ENCODE results near the gene MMP15. TPM values are rescaled to one million over a fixed set of nuclear protein-coding genes. Genes with fewer than 3 reads are reported as not detected.

The MMP15 gene
- total RNA-seq, 1 experiment from 2014 or later: 2.6 TPM

- DNase-seq (ENCODE audit: low read depth): no peak
Measured at GRCh38 chr16:58035356-58036170, 10.0 kb downstream of the MMP15 start.

- no peak for DNase-seq (ENCODE audit: low read depth)
Measured at GRCh38 chr16:58036943-58037342, 11.4 kb downstream of the MMP15 start.

- no peak for DNase-seq (ENCODE audit: low read depth)
Measured at GRCh38 chr16:58037365-58038057, 12.0 kb downstream of the MMP15 start.

DNA sequence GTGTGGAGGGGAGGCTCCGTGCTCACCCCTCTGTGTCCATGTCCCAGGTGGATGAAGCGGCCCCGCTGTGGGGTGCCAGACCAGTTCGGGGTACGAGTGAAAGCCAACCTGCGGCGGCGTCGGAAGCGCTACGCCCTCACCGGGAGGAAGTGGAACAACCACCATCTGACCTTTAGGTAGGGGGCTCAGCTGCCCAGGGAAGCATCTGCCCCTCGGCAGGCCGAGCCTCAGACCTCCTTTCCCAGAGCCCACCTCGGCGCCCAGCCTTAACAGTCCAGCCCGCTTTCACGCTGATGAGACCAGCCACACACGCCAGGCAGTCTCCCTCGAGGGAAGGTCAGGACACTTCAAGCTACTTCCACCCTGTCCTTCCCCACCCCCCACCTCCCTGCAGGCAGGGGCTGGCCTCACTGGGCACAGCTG is 12.7 kb downstream of the MMP15 start:
- DNase-seq (ENCODE audit: low read depth): no peak

DNA sequence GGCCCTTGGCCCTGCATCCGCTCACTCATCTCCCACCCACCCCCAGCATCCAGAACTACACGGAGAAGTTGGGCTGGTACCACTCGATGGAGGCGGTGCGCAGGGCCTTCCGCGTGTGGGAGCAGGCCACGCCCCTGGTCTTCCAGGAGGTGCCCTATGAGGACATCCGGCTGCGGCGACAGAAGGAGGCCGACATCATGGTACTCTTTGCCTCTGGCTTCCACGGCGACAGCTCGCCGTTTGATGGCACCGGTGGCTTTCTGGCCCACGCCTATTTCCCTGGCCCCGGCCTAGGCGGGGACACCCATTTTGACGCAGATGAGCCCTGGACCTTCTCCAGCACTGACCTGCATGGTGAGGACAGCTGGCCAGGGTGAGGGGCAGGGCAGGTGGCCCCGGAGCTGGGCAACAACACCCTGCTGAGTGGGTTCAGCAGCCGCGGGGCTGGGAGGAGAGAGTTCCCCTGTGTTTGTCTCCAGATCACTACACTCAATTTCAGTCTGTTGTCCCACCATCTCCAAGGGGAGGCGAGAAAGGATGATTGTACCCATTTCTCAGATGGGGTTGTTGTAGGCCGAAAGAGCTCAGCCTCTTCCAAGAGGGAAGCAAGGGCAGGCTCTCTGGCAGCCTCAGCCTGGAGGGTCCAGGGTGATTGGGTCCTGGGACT is 14.4 kb downstream of the MMP15 start:
- DNase-seq (ENCODE audit: low read depth): no peak

DNA sequence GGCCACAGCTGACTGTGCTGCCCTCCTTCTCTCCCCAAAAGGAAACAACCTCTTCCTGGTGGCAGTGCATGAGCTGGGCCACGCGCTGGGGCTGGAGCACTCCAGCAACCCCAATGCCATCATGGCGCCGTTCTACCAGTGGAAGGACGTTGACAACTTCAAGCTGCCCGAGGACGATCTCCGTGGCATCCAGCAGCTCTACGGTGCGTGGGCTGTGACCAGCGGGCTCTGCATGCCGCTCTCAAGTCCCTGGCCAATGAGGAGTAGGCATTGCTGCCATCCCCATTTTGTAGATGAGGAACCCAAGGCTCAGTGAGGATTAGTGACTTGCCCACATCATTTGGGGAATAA is 14.9 kb downstream of the MMP15 start:
- DNase-seq (ENCODE audit: low read depth): no peak

DNA sequence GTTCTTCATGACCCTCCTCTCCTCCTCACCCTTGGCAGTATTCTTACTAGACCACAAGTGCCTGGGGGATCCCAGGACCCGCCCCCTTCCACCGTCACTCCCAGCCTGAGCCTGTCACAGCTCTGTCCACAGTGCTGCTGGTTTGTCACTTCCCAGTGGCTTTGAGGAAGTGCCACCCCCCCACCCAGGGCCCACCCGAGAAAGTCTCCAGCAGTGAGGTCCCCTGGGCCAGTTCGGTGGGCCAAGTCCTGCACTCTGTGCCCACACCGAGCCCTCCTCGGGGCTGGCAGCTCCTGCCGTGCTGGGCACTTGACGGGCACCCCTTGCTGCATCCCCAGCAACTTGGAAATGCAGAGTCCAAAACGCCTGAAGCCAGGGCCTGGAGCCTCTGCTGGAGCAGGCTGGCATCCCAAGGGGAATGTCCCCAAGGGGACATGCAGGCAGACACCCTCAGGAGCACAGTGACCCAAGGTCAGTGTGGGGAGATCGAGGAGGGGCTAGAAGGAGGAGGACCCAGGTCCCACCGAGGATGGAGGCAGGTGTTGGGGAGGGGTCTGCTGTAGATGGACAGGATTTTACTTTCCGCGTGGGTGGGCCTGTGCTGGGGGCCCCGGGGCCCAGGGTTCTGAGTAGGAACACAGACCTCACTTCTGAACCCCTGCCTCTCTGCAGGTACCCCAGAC is 15.5 kb downstream of the MMP15 start:
- DNase-seq (ENCODE audit: low read depth): no peak

- no peak for DNase-seq (ENCODE audit: low read depth)
Measured at GRCh38 chr16:58041628-58041955, 16.0 kb downstream of the MMP15 start.

- no peak for DNase-seq (ENCODE audit: low read depth)
Measured at GRCh38 chr16:58042001-58042885, 16.7 kb downstream of the MMP15 start.

- DNase-seq (ENCODE audit: low read depth): no peak
Measured at GRCh38 chr16:58042886-58043515, 17.4 kb downstream of the MMP15 start.

- DNase-seq (ENCODE audit: low read depth): no peak
Measured at GRCh38 chr16:58043571-58044155, 18.1 kb downstream of the MMP15 start.

DNA sequence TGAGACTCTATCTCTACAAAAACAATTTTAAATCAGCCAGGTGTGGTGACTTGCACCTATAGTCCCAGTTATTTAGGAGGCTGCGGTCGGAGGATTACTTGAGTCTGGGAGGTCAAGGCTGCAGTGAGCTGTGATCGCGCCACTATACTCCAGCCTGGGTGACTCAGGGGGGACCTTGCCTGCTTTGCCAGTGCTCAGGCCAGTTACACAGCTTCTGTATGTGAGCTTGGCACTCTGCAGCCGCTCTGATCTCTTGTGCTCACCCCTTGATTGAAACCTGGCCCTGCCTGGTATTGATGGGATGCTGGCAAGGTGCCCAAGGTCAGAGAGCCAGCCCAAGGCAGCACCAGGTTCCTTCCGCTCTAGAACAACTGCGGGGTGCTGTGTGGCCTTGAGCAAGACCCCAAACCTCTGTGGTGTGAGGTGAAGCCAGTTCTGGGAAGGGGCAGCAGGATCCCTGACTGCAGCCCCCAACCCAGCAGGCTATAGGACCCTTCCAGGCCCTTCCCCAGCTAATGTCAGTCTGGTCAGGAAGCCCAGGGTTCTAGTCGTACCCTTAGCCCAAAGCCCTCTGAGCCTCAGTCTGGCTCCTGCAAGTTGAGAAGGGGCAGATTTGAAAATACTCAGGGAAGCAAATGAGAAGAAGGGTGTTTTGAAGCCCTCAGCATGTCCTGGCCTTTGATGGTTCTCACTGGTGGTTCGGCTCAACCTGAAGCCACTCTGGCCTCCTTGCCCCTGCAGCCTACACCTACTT is 18.9 kb downstream of the MMP15 start:
- DNase-seq (ENCODE audit: low read depth): no peak

DNA sequence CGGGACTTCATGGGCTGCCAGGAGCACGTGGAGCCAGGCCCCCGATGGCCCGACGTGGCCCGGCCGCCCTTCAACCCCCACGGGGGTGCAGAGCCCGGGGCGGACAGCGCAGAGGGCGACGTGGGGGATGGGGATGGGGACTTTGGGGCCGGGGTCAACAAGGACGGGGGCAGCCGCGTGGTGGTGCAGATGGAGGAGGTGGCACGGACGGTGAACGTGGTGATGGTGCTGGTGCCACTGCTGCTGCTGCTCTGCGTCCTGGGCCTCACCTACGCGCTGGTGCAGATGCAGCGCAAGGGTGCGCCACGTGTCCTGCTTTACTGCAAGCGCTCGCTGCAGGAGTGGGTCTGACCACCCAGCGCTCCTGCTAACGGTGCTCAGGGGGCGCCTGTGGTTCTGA is 19.5 kb downstream of the MMP15 start:
- no peak for DNase-seq (ENCODE audit: low read depth)

DNA sequence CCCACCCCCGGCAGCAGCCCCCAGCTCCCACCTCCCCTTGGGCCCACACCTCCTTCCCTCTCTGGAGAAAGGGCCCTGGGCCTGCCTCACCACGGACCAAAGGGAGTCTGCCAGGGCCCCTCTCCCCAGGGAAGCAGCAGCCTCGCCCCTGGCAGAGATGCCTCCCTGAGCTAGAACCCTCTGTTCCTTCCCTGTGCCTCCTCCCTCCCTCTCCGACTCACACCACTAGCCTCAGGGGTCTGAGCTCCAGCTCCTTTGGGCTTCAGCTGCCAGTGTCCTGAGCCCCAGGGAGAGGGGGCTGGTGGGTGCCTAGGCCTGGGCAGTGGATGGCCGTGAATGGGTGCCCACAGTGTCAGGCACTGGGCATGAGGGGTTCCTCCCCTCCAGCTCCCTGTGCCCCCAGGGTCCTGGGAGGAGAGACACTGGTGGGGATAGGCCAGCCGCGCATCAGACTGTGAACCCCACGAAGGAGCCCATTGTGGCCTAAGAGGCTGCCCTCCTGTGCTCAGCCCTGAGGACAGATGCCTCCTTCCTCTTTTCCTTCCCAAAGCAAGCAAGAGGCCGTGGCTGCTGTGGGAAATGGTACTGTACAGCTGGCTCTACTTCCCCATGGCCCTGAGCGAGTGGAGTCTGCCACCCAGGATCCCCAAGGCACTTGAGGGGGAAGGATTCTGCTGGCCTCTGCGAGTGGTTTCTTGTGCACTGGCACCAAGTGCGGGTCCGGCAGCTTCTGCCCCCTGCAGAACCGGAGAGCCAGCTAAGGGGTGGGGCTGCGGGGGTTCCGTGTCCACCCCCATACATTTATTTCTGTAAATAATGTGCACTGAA is 20.7 kb downstream of the MMP15 start:
- DNase-seq (ENCODE audit: low read depth): no peak

DNA sequence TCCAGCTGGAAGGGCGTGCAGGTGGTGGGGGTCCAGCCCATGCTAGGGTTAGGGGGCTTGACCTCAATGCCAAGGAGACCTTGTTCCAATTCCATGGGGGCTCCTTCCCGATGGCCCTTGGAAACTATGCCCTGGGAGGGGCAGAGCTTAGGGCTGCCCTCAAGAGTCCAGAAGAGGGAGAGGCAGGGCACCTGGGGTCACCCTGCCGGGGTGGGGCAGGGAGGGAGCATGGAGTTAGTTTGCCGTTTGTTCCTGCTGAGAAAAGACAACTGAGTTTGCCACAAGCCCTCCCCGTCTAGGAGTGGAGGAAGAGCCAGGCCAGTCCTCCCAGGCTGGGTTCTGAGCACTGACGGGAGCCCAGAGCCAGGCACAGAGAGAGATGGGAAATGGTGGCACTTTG is 21.4 kb downstream of the MMP15 start:
- DNase-seq (ENCODE audit: low read depth): no peak

DNA sequence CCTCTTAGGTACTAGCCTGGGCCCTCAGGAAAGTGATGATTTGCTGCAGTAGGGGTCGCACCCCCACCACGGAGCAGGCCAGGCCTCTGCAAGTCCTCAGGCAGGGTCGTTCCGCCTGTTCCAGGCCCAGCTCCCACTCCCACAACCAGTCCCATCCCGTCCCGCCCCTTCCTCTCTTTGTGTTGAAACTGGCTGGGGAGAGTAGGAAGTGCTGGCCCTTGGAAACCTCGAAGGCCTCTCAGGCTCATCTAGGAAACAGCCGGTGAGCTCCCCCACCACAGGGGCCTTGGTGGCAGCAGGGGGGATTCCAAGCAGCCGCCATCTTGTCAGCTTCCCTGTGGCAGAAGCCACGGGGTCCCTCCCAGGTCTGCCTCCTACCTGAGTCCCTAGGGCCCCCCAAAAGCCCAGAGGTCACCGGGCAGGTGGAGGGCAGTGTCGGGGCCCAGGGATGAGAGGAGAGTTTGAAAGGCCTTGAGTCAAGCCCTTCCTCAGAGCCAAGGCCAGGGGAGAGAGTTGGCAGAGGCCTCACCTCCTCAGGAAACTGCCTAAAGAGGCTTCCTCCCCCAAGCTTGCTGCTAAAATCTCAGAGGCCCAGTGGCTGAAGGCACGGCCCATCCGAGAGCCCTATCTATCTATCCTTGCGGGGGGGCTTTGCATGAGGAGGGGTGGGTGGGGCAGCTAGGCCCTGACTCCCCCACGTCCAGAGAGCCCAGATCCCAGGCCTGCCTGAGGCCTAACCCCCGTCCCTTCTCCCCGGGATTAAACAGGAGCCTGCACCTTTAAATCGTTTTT is 22.2 kb downstream of the MMP15 start:
- no peak for DNase-seq (ENCODE audit: low read depth)

- DNase-seq (ENCODE audit: low read depth): no peak
Measured at GRCh38 chr16:58048494-58049231, 23.1 kb downstream of the MMP15 start.

Measured in RPMI7951 (cell line).